CD4-positive, alpha-beta memory T cell (primary cell): ENCODE data around the gene CAMLG. TPM values are rescaled to one million over a fixed set of nuclear protein-coding genes. Genes with fewer than 3 reads are reported as not detected.
"Not testable (repeated sequence)": the region's sequence is repeated elsewhere in the genome, so short reads cannot be mapped to it uniquely, and the experiment has no call there.

Source experiments
- CTCF ChIA-PET: fragments of 350-600 bp; sonication (Branson Sonifier 250); formaldehyde crosslinking; loops from one replicate; lab custom pipeline; 2021; ENCODE audit warnings: inconsistent platforms; ENCODE audit not compliant: partially characterized antibody; lab: Charles Lee
- POLR2A ChIA-PET: fragments of 350-600 bp; sonication (Branson Sonifier 250); formaldehyde crosslinking; loops from one replicate; lab custom pipeline; 2021; ENCODE audit not compliant: partially characterized antibody; lab: Charles Lee
- DNase-seq, 5 donors: peaks; one replicate each; pipeline versions ENCODE4 v3.0.0 to v3.0.0-alpha.2; 2020 to 2022; ENCODE audit warnings: mixed read lengths in 1 of 5
- H3K27ac ChIP-seq: one replicate; pipeline ENCODE4 v1.7.0; 2013; ENCODE audit warnings: low read depth, low read length
- H3K27me3 ChIP-seq: 2 replicates; pipeline ENCODE4 v1.7.0; 2013; ENCODE audit warnings: mild to moderate bottlenecking, low read length, moderate library complexity; ENCODE audit not compliant: insufficient read depth
- H3K36me3 ChIP-seq: 2 replicates; pipeline ENCODE4 v1.7.0; 2013; ENCODE audit warnings: mild to moderate bottlenecking, low read length, moderate library complexity; ENCODE audit not compliant: insufficient read depth
- H3K4me1 ChIP-seq: 2 replicates; pipeline ENCODE4 v1.7.0; 2013; ENCODE audit warnings: mild to moderate bottlenecking, low read length, moderate library complexity; ENCODE audit not compliant: insufficient read depth
- H3K4me3 ChIP-seq, 2 donors: one replicate each; pipeline ENCODE4 v1.7.0; 2013; ENCODE audit warnings: low read length in 2 of 2, mild to moderate bottlenecking in 1 of 2
- H3K9me3 ChIP-seq, 2 donors: one replicate each; pipeline ENCODE4 v1.7.0; 2013; ENCODE audit warnings: low read length in 2 of 2, control low read depth in 1 of 2; ENCODE audit not compliant: control insufficient read depth in 1 of 2
- H3K27ac Mint-ChIP-seq, 7 donors: one replicate each; pipeline ENCODE4 v1.8.0; 2020 to 2021; ENCODE audit warnings: mixed read lengths in 7 of 7, mild to moderate bottlenecking in 6 of 7, inconsistent platforms in 3 of 7, moderate library complexity in 3 of 7
- H3K27me3 Mint-ChIP-seq, 2 donors: one replicate each; pipeline ENCODE4 v1.8.0; 2020 to 2021; ENCODE audit warnings: mixed read lengths in 2 of 2
- H3K36me3 Mint-ChIP-seq, 2 donors: one replicate each; pipeline ENCODE4 v1.8.0; 2020 to 2021; ENCODE audit warnings: mixed read lengths in 2 of 2, inconsistent platforms in 1 of 2, mild to moderate bottlenecking in 1 of 2
- H3K4me1 Mint-ChIP-seq, 4 donors: one replicate each; pipeline ENCODE4 v1.8.0; 2020 to 2021; ENCODE audit warnings: mixed read lengths in 4 of 4, mild to moderate bottlenecking in 1 of 4
- H3K4me3 Mint-ChIP-seq, 8 donors: one replicate each; pipeline ENCODE4 v1.8.0; 2020 to 2021; ENCODE audit warnings: mixed read lengths in 8 of 8, mild to moderate bottlenecking in 7 of 8, moderate library complexity in 6 of 8, inconsistent platforms in 3 of 8
- H3K9me3 Mint-ChIP-seq, 8 donors: one replicate each; pipeline ENCODE4 v1.8.0; 2020 to 2021; ENCODE audit warnings: mixed read lengths in 8 of 8, mild to moderate bottlenecking in 5 of 8, inconsistent platforms in 3 of 8, moderate library complexity in 1 of 8
- intact Hi-C: fragments of 100-400 bp; cut with micrococcal nuclease; formaldehyde crosslinking; loops from one replicate; pipeline ENCODE4 v1.15.1; 2023
- polyA plus RNA-seq, 2 donors: library from polyadenylated mRNA; unstranded; fragments of 300-500 nt; fragmentation: Illumina TruSeq; gene quantifications; one replicate each; pipeline ENCODE4 v1.2.3, GENCODE V29; 2021
- total RNA-seq, 2 experiments: library from RNA; stranded (reverse); gene quantifications; one replicate each; pipeline ENCODE4 v1.2.3, GENCODE V29; 2021

The CAMLG gene
- total and polyA plus RNA-seq, 4 experiments from 2014 or later, result 26.7 to 48.2 (median 37.4) TPM

DNA sequence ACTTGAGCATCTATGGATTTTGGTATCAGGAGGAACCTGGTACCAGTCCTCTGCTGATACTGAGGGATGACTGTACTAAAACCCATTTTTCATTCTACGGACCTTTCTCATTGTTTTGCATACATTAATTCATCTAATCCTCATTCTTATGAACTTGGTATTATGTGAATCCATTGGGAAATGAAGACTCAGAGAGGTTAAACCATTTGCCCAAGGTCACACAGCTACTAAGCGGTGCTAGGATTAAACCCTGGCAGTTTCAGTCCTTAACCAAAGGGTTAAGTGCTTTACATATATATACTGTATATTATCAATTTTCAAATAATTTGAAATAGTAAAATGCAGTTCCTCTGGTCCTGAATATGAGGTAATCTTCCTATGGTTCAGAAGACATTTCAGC is 3.8 kb downstream of the CAMLG start:
- Histone ChIP-seq H3K4me1 (peaks cover 18% of the 10 kb centered on the region), H3K27ac (no peak overlapping the region), H3K9me3 (no peaks in the 10 kb centered on the region), H3K27me3 (no peaks in the 10 kb centered on the region), H3K4me3 (no peak overlapping the region), H3K36me3 (peaks cover 7% of the 10 kb centered on the region)
- no peak for DNase-seq
- Mint-ChIP-seq H3K4me3 (no peak overlapping the region), H3K36me3 (peaks cover 0 to 18% of the 10 kb centered on the region in 2 donors), H3K4me1 (peaks cover 16 to 31% (median 21%) of the 10 kb centered on the region in 4 donors), H3K27me3 (no peaks in the 10 kb centered on the region), H3K9me3 (no peaks in the 10 kb centered on the region), H3K27ac (no peak overlapping the region)
- intact Hi-C loops, result no loop called here
- POLR2A ChIA-PET, result no interaction called here
- CTCF ChIA-PET, result no interaction called here

DNA sequence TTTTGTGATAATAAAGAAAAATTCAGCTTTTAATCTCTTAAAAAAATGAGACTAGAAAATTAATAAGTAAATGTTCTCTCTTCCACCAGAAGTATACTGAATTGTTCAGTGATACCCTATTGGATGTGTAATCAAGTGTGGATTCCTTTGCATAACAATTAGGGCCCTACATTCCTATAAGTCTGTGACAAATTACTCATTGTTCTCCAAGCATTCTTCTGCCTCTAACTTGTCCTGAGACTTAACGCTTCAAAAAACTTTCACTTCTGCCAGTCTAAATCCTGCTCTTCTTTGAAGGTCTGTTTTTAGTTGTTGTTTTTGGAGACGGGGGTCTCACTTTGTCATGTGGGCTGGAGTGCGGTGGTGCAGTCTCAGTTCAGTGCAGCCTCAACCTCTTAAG is 11.1 kb downstream of the CAMLG start:
- Histone ChIP-seq H3K9me3 (no peaks in the 10 kb centered on the region), H3K27me3 (no peaks in the 10 kb centered on the region), H3K27ac (no peak overlapping the region), H3K36me3 (no peaks in the 10 kb centered on the region), H3K4me1 (no peaks in the 10 kb centered on the region), H3K4me3 (no peak overlapping the region)
- Mint-ChIP-seq H3K27ac (no peak overlapping the region), H3K27me3 (no peaks in the 10 kb centered on the region), H3K4me3 (no peak overlapping the region), H3K4me1 (peaks cover 0 to 2% (median under 1%) of the 10 kb centered on the region in 4 donors), H3K36me3 (peaks cover 0 to 20% of the 10 kb centered on the region in 2 donors), H3K9me3 (no peaks in the 10 kb centered on the region)
- ChIA-PET POLR2A (interaction anchor here (0.6 to 0.7 kb wide), 2 partner anchors 11 to 15 kb away, joined by 3 to 4 read pairs; partner anchors contain the start of gene CAMLG), CTCF (interaction anchor here (0.8 to 2.6 kb wide), 5 partner anchors 9 to 338 kb away, joined by 3 to 8 read pairs (median 3); partner anchors contain the start of genes CAMLG, CDKN2AIPNL and DDX46)
- intact Hi-C loops, result no loop called here
- DNase-seq, result no peak

DNA sequence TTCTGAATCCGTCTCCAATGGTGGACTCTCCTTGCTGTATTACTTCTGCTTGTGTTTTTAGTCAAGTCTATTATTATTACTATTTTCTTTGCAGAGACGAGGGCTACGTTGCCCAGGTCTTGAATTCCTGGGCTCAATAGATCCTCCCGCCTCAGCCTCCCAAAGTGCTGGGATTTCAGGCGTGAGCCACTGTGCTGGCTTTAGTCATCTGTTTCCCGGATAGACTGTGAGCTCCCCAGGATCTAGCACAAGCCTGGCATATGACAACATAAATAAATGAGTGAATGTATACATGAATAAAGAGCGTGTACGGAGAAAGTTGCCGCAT is 19.8 kb downstream of the CAMLG start:
- Mint-ChIP-seq H3K27me3 (no peaks in the 10 kb centered on the region), H3K9me3 (no peaks in the 10 kb centered on the region), H3K4me1 (peaks cover 28 to 41% (median 35%) of the 10 kb centered on the region in 4 donors), H3K4me3 (peak overlapping the region; percentile 99 to 100 (median 100)), H3K27ac (peak overlapping the region; percentile 86 to 99 (median 98)), H3K36me3 (peaks cover 0 to 7% of the 10 kb centered on the region in 2 donors)
- no peaks in the 10 kb centered on the region for H3K27me3 ChIP-seq
- intact Hi-C loops, result loop anchor here (1.0 to 5.0 kb wide), 5 partner anchors 20 to 147 kb away; partner anchors contain the start of genes C5orf24, CAMLG, PCBD2 and SAR1B
- DNase-seq, result no peak
- ChIA-PET POLR2A (interaction anchor here (0.9 to 4.3 kb wide), 11 partner anchors 14 to 1795 kb away, joined by 3 to 82 read pairs (median 4); partner anchors contain the start of genes AFF4, C5orf24, CAMLG and PCBD2), CTCF (interaction anchor here (0.6 to 6.3 kb wide), 10 partner anchors 8 to 604 kb away, joined by 3 to 76 read pairs (median 5); partner anchors contain the start of genes C5orf24 and CAMLG)
- H3K9me3 ChIP-seq, result no peaks in the 10 kb centered on the region
- H3K4me3 ChIP-seq, result peak overlapping the region; percentile 47 to 84
- peaks cover 5% of the 10 kb centered on the region for H3K36me3 ChIP-seq
- H3K4me1 ChIP-seq, result peaks cover 25% of the 10 kb centered on the region
- H3K27ac ChIP-seq, result peak overlapping the region; percentile 83

DNA sequence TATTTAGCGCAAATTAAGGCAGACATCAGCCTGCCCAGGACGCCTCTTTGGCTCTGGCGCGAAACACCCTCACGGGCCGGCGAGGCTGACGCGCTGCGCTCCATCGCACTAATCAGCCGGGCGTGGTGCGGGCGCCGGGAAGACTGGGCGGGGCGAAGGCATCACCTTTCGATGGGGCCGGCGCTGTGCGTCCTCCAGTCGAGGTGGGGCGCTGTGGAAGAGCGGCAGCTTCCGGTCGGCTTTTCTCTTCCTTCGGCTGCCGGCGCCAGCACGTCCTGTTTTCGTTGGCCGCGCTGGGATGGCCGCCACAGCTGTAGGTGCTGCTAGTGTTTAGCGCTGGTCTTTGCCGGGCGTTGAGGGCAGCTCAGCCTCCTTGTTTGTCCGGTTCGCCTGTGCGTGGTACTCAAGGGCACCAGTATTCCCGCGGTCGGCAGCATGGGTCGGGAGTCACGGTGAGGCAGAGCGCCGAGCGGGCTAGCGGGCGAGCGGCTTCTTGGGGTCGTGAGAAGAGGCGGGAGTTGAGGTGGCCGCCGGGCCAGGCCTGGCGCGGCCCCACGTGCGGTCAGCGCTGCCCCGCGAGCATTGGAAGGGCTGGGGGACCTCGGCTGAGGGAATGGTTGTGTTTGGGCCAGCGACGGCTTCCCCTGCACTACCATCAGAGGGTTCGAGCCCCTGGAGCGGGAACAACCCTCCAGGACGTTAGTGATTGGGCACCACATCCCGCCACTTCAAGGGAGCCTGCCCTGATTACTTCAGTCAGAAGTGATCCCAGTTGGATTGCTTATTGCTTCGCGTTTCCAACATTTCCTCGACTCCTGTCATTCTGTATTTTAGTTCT is 20.4 kb downstream of the CAMLG start, which contains the start of gene DDX46:
Gene DDX46 (plus strand): TSS at position 276 of the 838 bp plus-strand sequence. CDS start 160 bp downstream, at position 436.
- peak within 1 kb of the TSS; percentile 82 to 84 for H3K4me3 ChIP-seq
- Mint-ChIP-seq H3K27ac (peak within 1 kb of the TSS; percentile 86 to 99 (median 98)), H3K36me3 (peaks cover 1 to 7% of the 10 kb centered on the region in 2 donors), H3K9me3 (no peaks in the 10 kb centered on the region), H3K4me3 (peak within 1 kb of the TSS; percentile 99 to 100 (median 100)), H3K4me1 (peaks cover 28 to 44% (median 38%) of the 10 kb centered on the region in 4 donors), H3K27me3 (no peaks in the 10 kb centered on the region)
- peaks cover 5% of the 10 kb centered on the region for H3K36me3 ChIP-seq
- peak; percentile 92 to 93 (median 92) for DNase-seq
- H3K27ac ChIP-seq, result peak within 1 kb of the TSS; percentile 83
- H3K27me3 ChIP-seq, result no peaks in the 10 kb centered on the region
- no peaks in the 10 kb centered on the region for H3K9me3 ChIP-seq
- ChIA-PET POLR2A (interaction anchor here (0.9 to 4.3 kb wide), 11 partner anchors 15 to 1796 kb away, joined by 3 to 82 read pairs (median 4); partner anchors contain the start of genes AFF4, C5orf24, CAMLG and PCBD2), CTCF (interaction anchor here (0.6 to 6.3 kb wide), 11 partner anchors 9 to 604 kb away, joined by 3 to 76 read pairs (median 5); partner anchors contain the start of genes C5orf24 and CAMLG)
- intact Hi-C loops, result loop anchor here (1.0 to 5.0 kb wide), 5 partner anchors 20 to 147 kb away; partner anchors contain the start of genes C5orf24, CAMLG, PCBD2 and SAR1B
- peaks cover 25% of the 10 kb centered on the region for H3K4me1 ChIP-seq

GRCh38 chr5:134767528-134768291 is 29.4 kb downstream of the CAMLG start:
- DNase-seq, H3K27me3 ChIP-seq, H3K27me3 Mint-ChIP-seq, H3K4me1 ChIP-seq, H3K9me3 Mint-ChIP-seq, H3K4me1 Mint-ChIP-seq, H3K9me3 ChIP-seq, intact Hi-C loops, H3K4me3 Mint-ChIP-seq, H3K4me3 ChIP-seq, H3K27ac ChIP-seq: not testable (repeated sequence)
- ChIA-PET POLR2A (interaction anchor here (0.7 kb wide), 1 partner anchor 11 kb away, joined by 3 read pairs; no protein-coding TSS in a partner anchor), CTCF (interaction anchor here (1.4 kb wide), 1 partner anchor 9 kb away, joined by 7 read pairs; the partner anchor contains the start of gene DDX46)
- Mint-ChIP-seq H3K36me3 (peaks cover 22 to 45% of the 10 kb centered on the region in 2 donors), H3K27ac (peak overlapping the region in 1 of 7 donors; percentile 48)
- peaks cover 56% of the 10 kb centered on the region for H3K36me3 ChIP-seq

DNA sequence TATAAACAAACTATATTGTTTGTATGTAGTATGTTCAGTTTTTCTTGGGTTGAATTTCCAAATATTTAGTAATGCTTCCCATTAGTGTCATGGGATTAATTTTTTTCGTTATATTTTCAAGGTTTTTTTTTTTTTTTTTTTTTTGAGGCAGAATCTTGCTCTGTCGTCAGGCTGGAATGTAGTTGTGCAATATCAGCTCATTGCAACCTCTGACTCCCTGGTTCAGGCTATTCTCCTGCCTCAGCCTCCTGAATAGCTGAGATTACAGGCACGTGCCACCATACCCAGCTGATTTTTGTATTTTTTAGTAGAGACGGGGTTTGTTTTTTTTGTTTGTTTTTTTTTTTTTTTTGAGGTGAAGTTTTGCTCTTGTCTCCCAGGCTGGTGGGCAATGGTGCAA is 30.9 kb downstream of the CAMLG start:
- Mint-ChIP-seq H3K36me3 (peaks cover 28 to 52% of the 10 kb centered on the region in 2 donors), H3K4me1 (peaks cover 0 to 1% (median 0%) of the 10 kb centered on the region in 4 donors), H3K27me3 (no peaks in the 10 kb centered on the region), H3K27ac (no peak overlapping the region), H3K4me3 (no peak overlapping the region), H3K9me3 (no peaks in the 10 kb centered on the region)
- ChIA-PET CTCF (interaction anchor here (0.6 to 1.0 kb wide), 2 partner anchors 11 to 20 kb away, joined by 3 read pairs; partner anchors contain the start of gene DDX46), POLR2A (no interaction called here)
- Histone ChIP-seq H3K4me1 (no peaks in the 10 kb centered on the region), H3K27ac (no peak overlapping the region), H3K27me3 (no peaks in the 10 kb centered on the region), H3K4me3 (no peak overlapping the region), H3K9me3 (no peaks in the 10 kb centered on the region), H3K36me3 (peaks cover 64% of the 10 kb centered on the region)
- intact Hi-C loops, result no loop called here
- no peak for DNase-seq
